Activated T-helper 2 cell treated with anti-CD3 and anti-CD28 coated beads, Interferon-gamma antibody, Interleukin-2, Interleukin-4, amounts not matched to agents 10 μg/mL and 5 μg/mL and 100 μg/mL, durations not matched to agents 14 hours and 24 hours and 36 hours (primary cell): ENCODE data around the gene WFS1. TPM values are rescaled to one million over a fixed set of nuclear protein-coding genes. Genes with fewer than 3 reads are reported as not detected.

Experiments used
- total RNA-seq: library from RNA; stranded (reverse); gene quantifications from 2 replicates; pipeline ENCODE4 v1.2.3, GENCODE V29; 2022

WFS1 gene
- total RNA-seq, 1 donor from 2014 or later, result 4.4 TPM

Other genes starting within 250 kb of the WFS1 start
- gene JAKMIP1, start 69.3 kb upstream of the WFS1 start, total RNA-seq, result 11.3 and 12.3 TPM in 2 replicates
- not detected in 2 replicates for gene PPP2R2C, start 202.8 kb downstream of the WFS1 start, total RNA-seq